Thyroid gland (tissue), 4 donors: ENCODE data around the gene NACA2.

Experiments used
- CTCF ChIP-seq, 6 experiments: fragments of 200-600 bp in 3 of 6; fragments of 450-650 bp in 3 of 6; sonication (generic) in 3 of 6; IDR thresholded peaks; one replicate each; pipeline ENCODE4 v1.5.1; 2016 to 2019; ENCODE audit warnings: antibody characterized with exemption in 6 of 6, mild to moderate bottlenecking in 2 of 6, inconsistent platforms in 1 of 6, moderate library complexity in 1 of 6
- POLR2A ChIP-seq, 2 donors: fragments of 450-650 bp; IDR thresholded peaks; one replicate each; pipeline ENCODE4 v1.6.1; 2017; ENCODE audit warnings: antibody characterized with exemption in 2 of 2, mild to moderate bottlenecking in 2 of 2, moderate library complexity in 1 of 2

- no peak for TF ChIP-seq POLR2A (IDR thresholded peaks at IDR 0.05)
- no peak for TF ChIP-seq CTCF (IDR thresholded peaks at IDR 0.05)
Measured at GRCh38 chr17:61624951-61625350, 33.9 kb upstream of the NACA2 start.
